Measurements from ENCODE around the gene NUP42.
"Not testable (repeated sequence)": the region's sequence is repeated elsewhere in the genome, so short reads cannot be mapped to it uniquely, and the experiment has no call there.

NUP42 gene

GRCh38 chr7:23204241-23204640 lies 22.4 kb downstream of the NUP42 start:
- DNase-seq (ENCODE audit: low read depth in 2 of 2): no peak

- no peak for DNase-seq (ENCODE audit: low read depth in 2 of 2)
Measured at GRCh38 chr7:23205577-23205908, 23.7 kb downstream of the NUP42 start.

- DNase-seq (ENCODE audit: low read depth in 2 of 2): no peak
Measured at GRCh38 chr7:23205909-23206767, 24.3 kb downstream of the NUP42 start.

- no peak for DNase-seq (ENCODE audit: low read depth in 2 of 2)
Measured at GRCh38 chr7:23207021-23207420, 25.2 kb downstream of the NUP42 start.

GRCh38 chr7:23207884-23208283 lies 26.0 kb downstream of the NUP42 start:
- DNase-seq (ENCODE audit: low read depth in 2 of 2): no peak

- no peak for DNase-seq (ENCODE audit: low read depth in 2 of 2)
Measured at GRCh38 chr7:23208316-23208715, 26.5 kb downstream of the NUP42 start.

- DNase-seq (ENCODE audit: low read depth in 2 of 2): no peak
Measured at GRCh38 chr7:23210506-23210905, 28.7 kb downstream of the NUP42 start.

GRCh38 chr7:23211589-23211988 lies 29.7 kb downstream of the NUP42 start:
- no peak for DNase-seq (ENCODE audit: low read depth in 2 of 2)

GRCh38 chr7:23212395-23212794 lies 30.5 kb downstream of the NUP42 start:
- no peak for DNase-seq (ENCODE audit: low read depth in 2 of 2)

- no peak for DNase-seq (ENCODE audit: low read depth in 2 of 2)
Measured at GRCh38 chr7:23212841-23213240, 31.0 kb downstream of the NUP42 start.

GRCh38 chr7:23213755-23214154 lies 31.9 kb downstream of the NUP42 start:
- DNase-seq (ENCODE audit: low read depth in 2 of 2): no peak

- no peak for DNase-seq (ENCODE audit: low read depth in 2 of 2)
Measured at GRCh38 chr7:23214423-23214822, 32.6 kb downstream of the NUP42 start.

- DNase-seq (ENCODE audit: low read depth in 2 of 2): no peak
Measured at GRCh38 chr7:23214938-23215337, 33.1 kb downstream of the NUP42 start.

- DNase-seq (ENCODE audit: low read depth in 2 of 2): no peak
Measured at GRCh38 chr7:23216021-23216420, 34.2 kb downstream of the NUP42 start.

- no peak for DNase-seq (ENCODE audit: low read depth in 2 of 2)
Measured at GRCh38 chr7:23218196-23218595, 36.3 kb downstream of the NUP42 start.

- no peak for DNase-seq (ENCODE audit: low read depth in 2 of 2)
Measured at GRCh38 chr7:23220690-23221305, 39.0 kb downstream of the NUP42 start.

- no peak for DNase-seq (ENCODE audit: low read depth in 2 of 2)
Measured at GRCh38 chr7:23222439-23223030, 40.7 kb downstream of the NUP42 start.

GRCh38 chr7:23224364-23224763 lies 42.5 kb downstream of the NUP42 start:
- not testable (repeated sequence) for DNase-seq (ENCODE audit: low read depth in 2 of 2)

- no peak for DNase-seq (ENCODE audit: low read depth in 2 of 2)
Measured at GRCh38 chr7:23226844-23227450, 45.1 kb downstream of the NUP42 start.

- no peak for DNase-seq (ENCODE audit: low read depth in 2 of 2)
Measured at GRCh38 chr7:23228412-23228811, 46.6 kb downstream of the NUP42 start.

GRCh38 chr7:23230641-23231101 lies 48.8 kb downstream of the NUP42 start:
- no peak for DNase-seq (ENCODE audit: low read depth in 2 of 2)

GRCh38 chr7:23232966-23233365 lies 51.1 kb downstream of the NUP42 start:
- no peak for DNase-seq (ENCODE audit: low read depth in 2 of 2)
